Neural progenitor cell (in vitro differentiated cells): ENCODE results near the gene NXF1. TPM values are rescaled to one million over a fixed set of nuclear protein-coding genes. Genes with fewer than 3 reads are reported as not detected.

ENCODE experiments used
- DNase-seq: peaks from one replicate; pipeline ENCODE4 v3.0.0-alpha.2; 2016; ENCODE audit warnings: low spot score
- H2AFZ ChIP-seq: fragments of 200-600 bp; sonication (generic); replicated peaks from 2 replicates; pipeline ENCODE4 v1.6.1; 2016; ENCODE audit warnings: antibody characterized with exemption
- H3F3A ChIP-seq: fragments of 200-600 bp; sonication (generic); 2 replicates; pipeline ENCODE4 v1.6.1; 2016; ENCODE audit warnings: antibody characterized with exemption, low read depth
- H3K27ac ChIP-seq: fragments of 200-600 bp; sonication (generic); 2 replicates; pipeline ENCODE4 v1.5.1; 2016; ENCODE audit warnings: mild to moderate bottlenecking
- H3K27me3 ChIP-seq: fragments of 200-600 bp; sonication (generic); 2 replicates; pipeline ENCODE4 v1.6.1; 2016; ENCODE audit warnings: mild to moderate bottlenecking, moderate library complexity
- H3K36me3 ChIP-seq: fragments of 200-600 bp; sonication (generic); 2 replicates; pipeline ENCODE4 v1.5.1; 2016
- H3K4me1 ChIP-seq: fragments of 200-600 bp; sonication (generic); 2 replicates; pipeline ENCODE4 v1.6.1; 2016; ENCODE audit warnings: mixed run types
- H3K4me2 ChIP-seq: fragments of 200-600 bp; sonication (generic); 2 replicates; pipeline ENCODE4 v1.6.1; 2016
- H3K4me3 ChIP-seq: fragments of 200-600 bp; sonication (generic); 2 replicates; pipeline ENCODE4 v1.5.1; 2016
- H3K79me2 ChIP-seq: fragments of 200-600 bp; sonication (generic); 2 replicates; pipeline ENCODE4 v1.6.1; 2016; ENCODE audit warnings: low read depth
- H3K9ac ChIP-seq: fragments of 200-600 bp; sonication (generic); 2 replicates; pipeline ENCODE4 v1.6.1; 2016
- H3K9me3 ChIP-seq: fragments of 200-600 bp; sonication (generic); 2 replicates; pipeline ENCODE4 v1.5.1; 2016; ENCODE audit warnings: low read depth
- H4K20me1 ChIP-seq: fragments of 200-600 bp; sonication (generic); 2 replicates; pipeline ENCODE4 v1.6.1; 2016; ENCODE audit warnings: low read depth
- H3K27ac Mint-ChIP-seq: 3 replicates; pipeline ENCODE4 v1.8.0; 2021; ENCODE audit warnings: mixed read lengths
- H3K27me3 Mint-ChIP-seq: 2 replicates; pipeline ENCODE4 v1.8.0; 2022; ENCODE audit warnings: low read depth, mild to moderate bottlenecking, inconsistent platforms, moderate library complexity, mixed read lengths; ENCODE audit not compliant: insufficient read depth
- H3K36me3 Mint-ChIP-seq: 3 replicates; pipeline ENCODE4 v1.8.0; 2021; ENCODE audit warnings: mixed read lengths
- H3K4me1 Mint-ChIP-seq: 3 replicates; pipeline ENCODE4 v1.8.0; 2021; ENCODE audit warnings: mixed read lengths
- H3K4me3 Mint-ChIP-seq: 3 replicates; pipeline ENCODE4 v1.8.0; 2021; ENCODE audit warnings: mild to moderate bottlenecking, moderate library complexity, mixed read lengths
- H3K9me3 Mint-ChIP-seq: 3 replicates; pipeline ENCODE4 v1.8.0; 2020; ENCODE audit warnings: mixed read lengths
- CTCF ChIP-seq: fragments of 200-600 bp; sonication (generic); IDR thresholded peaks from 2 replicates; pipeline ENCODE4 v1.5.1; 2017; ENCODE audit warnings: antibody characterized with exemption, mild to moderate bottlenecking
- EZH2 ChIP-seq: fragments of 200-600 bp; sonication (generic); IDR thresholded peaks from 2 replicates; pipeline ENCODE4 v1.6.1; 2017; ENCODE audit warnings: antibody characterized with exemption, mild to moderate bottlenecking, moderate library complexity
- EZH2phosphoT487 ChIP-seq: fragments of 200-600 bp; sonication (generic); IDR thresholded peaks from 2 replicates; pipeline ENCODE4 v1.6.1; 2017; ENCODE audit warnings: antibody characterized with exemption
- total RNA-seq: library from RNA; depleted of rRNA; stranded (reverse); fragments of >200 nt; gene quantifications from 2 replicates; pipeline ENCODE4 v1.2.3, GENCODE V29; 2015; ENCODE audit warnings: low replicate concordance

Gene NXF1
- total RNA-seq, 1 donor from 2014 or later = 23.6 TPM

GRCh38 chr11:62792202-62792575 is 13.1 kb downstream of the NXF1 start:
- Mint-ChIP-seq H3K4me1 (peaks cover 27% of the 10 kb centered on the region), H3K4me3 (peak overlapping the region; percentile 89), H3K27ac (peak overlapping the region; percentile 98), H3K9me3 (no peaks in the 10 kb centered on the region), H3K27me3 (peaks cover 5% of the 10 kb centered on the region), H3K36me3 (peaks cover 35% of the 10 kb centered on the region)
- peaks cover 12% of the 10 kb centered on the region for H4K20me1 ChIP-seq
- DNase-seq = peak; percentile 44
- H3K4me2 ChIP-seq = peak overlapping the region; percentile 86
- no peak overlapping the region for H3K9ac ChIP-seq
- H3K9me3 ChIP-seq = no peaks in the 10 kb centered on the region
- peak overlapping the region; percentile 2 for H3K27ac ChIP-seq
- H2AFZ ChIP-seq = no peak overlapping the region
- peaks cover 45% of the 10 kb centered on the region for H3K79me2 ChIP-seq
- H3F3A ChIP-seq = peaks cover 54% of the 10 kb centered on the region
- H3K27me3 ChIP-seq = no peaks in the 10 kb centered on the region
- H3K4me1 ChIP-seq = peaks cover 6% of the 10 kb centered on the region
- peak overlapping the region; percentile 86 for H3K4me3 ChIP-seq
- peaks cover 6% of the 10 kb centered on the region for H3K36me3 ChIP-seq
- TF ChIP-seq EZH2 (no peak), EZH2phosphoT487 (no peak), CTCF (no peak)

GRCh38 chr11:62791501-62792201 is 13.6 kb downstream of the NXF1 start, which contains the start of gene TMEM223:
Gene TMEM223, minus strand, starts transcription at chr11:62792006. Its CDS starts 12 bp downstream, at chr11:62791994.
- peaks cover 45% of the 10 kb centered on the region for H3K79me2 ChIP-seq

GRCh38 chr11:62789576-62789975 is 15.7 kb downstream of the NXF1 start:
- Histone ChIP-seq H3K9ac (no peak overlapping the region), H4K20me1 (peaks cover 16% of the 10 kb centered on the region), H3K27me3 (no peaks in the 10 kb centered on the region), H3K4me2 (no peak overlapping the region), H3K9me3 (no peaks in the 10 kb centered on the region), H3K36me3 (peaks cover 2% of the 10 kb centered on the region), H3K79me2 (peaks cover 50% of the 10 kb centered on the region), H3F3A (peaks cover 74% of the 10 kb centered on the region), H3K27ac (no peak overlapping the region), H3K4me3 (no peak overlapping the region), H3K4me1 (peaks cover 6% of the 10 kb centered on the region), H2AFZ (no peak overlapping the region)
- no peak overlapping the region for H3K27ac Mint-ChIP-seq
- DNase-seq = no peak
- peak overlapping the region; percentile 89 for H3K4me3 Mint-ChIP-seq
- H3K27me3 Mint-ChIP-seq = peaks cover 7% of the 10 kb centered on the region
- no peaks in the 10 kb centered on the region for H3K9me3 Mint-ChIP-seq
- H3K36me3 Mint-ChIP-seq = peaks cover 22% of the 10 kb centered on the region
- TF ChIP-seq EZH2phosphoT487 (no peak), CTCF (no peak), EZH2 (no peak)
- H3K4me1 Mint-ChIP-seq = peaks cover 31% of the 10 kb centered on the region

More at GRCh38 chr11:62791501-62792201, 13.6 kb downstream of the NXF1 start, which contains the start of gene TMEM223:
- peak within 1 kb of the TSS; percentile 98 for H3K27ac Mint-ChIP-seq
- peaks cover 5% of the 10 kb centered on the region for H3K27me3 Mint-ChIP-seq
- H3F3A ChIP-seq = peaks cover 60% of the 10 kb centered on the region
- DNase-seq = peak; percentile 90
- H2AFZ ChIP-seq = peak within 1 kb of the TSS; percentile 14
- peaks cover 12% of the 10 kb centered on the region for H4K20me1 ChIP-seq
- H3K27me3 ChIP-seq = no peaks in the 10 kb centered on the region
- H3K27ac ChIP-seq = peak within 1 kb of the TSS; percentile 2
- peak within 1 kb of the TSS; percentile 68 for H3K9ac ChIP-seq
- H3K4me2 ChIP-seq = peak within 1 kb of the TSS; percentile 86
- TF ChIP-seq EZH2phosphoT487 (no peak), CTCF (peak; percentile 24), EZH2 (no peak)
- H3K36me3 ChIP-seq = peaks cover 6% of the 10 kb centered on the region
- peaks cover 6% of the 10 kb centered on the region for H3K4me1 ChIP-seq
- H3K9me3 Mint-ChIP-seq = no peaks in the 10 kb centered on the region
- peak within 1 kb of the TSS; percentile 89 for H3K4me3 Mint-ChIP-seq
- H3K4me1 Mint-ChIP-seq = peaks cover 27% of the 10 kb centered on the region
- no peaks in the 10 kb centered on the region for H3K9me3 ChIP-seq
- peak within 1 kb of the TSS; percentile 86 for H3K4me3 ChIP-seq
- H3K36me3 Mint-ChIP-seq = peaks cover 34% of the 10 kb centered on the region
